CD4-positive, alpha-beta T cell treated with Interleukin-12 subunit alpha and Interleukin-12 subunit beta, for 1 hour (primary cell): ENCODE results near the gene CGB5.
"Not testable (repeated sequence)": the region's sequence is repeated elsewhere in the genome, so short reads cannot be mapped to it uniquely, and the experiment has no call there.

ENCODE experiments used
- DNase-seq: peaks from one replicate; pipeline ENCODE4 v3.0.0-alpha.2; 2020

CGB5 gene

DNA sequence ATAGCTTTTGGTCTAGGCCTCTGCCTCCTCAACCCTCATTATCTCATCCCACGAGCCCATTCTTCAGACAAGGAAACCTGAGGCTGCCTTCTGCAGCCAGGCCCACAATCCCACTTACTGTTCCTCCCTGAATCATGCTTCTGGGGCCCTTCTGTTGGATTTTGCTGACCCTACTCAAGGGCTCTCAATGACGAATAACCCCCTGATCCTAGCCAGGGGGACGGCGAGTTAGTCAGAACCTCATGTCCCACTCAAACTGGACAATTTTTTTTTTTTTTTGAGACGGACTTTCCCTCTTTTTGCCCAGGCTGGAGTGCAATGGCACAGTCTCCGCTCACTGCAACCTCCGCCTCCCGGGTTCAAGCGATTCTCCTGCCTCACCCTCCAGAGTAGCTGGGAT, 21.5 kb upstream of the CGB5 start:
- DNase-seq, result no peak

DNA sequence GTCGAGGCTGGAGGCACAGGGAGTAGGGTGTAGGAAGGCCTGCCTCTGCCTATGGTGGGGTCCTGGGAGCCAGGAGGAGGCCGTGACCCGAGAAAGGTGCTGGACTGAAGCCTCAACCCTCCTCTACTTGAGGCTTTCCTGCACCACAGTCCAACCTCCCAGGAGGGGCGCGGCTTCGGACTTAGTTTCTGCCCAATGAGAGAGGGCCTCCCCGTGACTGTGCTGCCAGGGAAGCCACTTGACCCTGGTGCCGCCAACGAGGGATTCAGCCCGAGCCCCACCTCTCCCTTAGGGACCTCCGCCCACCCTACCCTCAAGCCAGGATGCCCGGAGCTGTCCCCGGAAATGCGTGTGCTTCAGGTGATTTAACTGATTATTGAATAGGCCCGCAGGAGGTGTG, 19.4 kb upstream of the CGB5 start, which contains the start of gene CGB3:
Gene CGB3, minus strand, starts transcription at position 101 of the 400 bp plus-strand sequence. CDS start 362 bp downstream, outside the sequence.
- not testable (repeated sequence) for DNase-seq

DNA sequence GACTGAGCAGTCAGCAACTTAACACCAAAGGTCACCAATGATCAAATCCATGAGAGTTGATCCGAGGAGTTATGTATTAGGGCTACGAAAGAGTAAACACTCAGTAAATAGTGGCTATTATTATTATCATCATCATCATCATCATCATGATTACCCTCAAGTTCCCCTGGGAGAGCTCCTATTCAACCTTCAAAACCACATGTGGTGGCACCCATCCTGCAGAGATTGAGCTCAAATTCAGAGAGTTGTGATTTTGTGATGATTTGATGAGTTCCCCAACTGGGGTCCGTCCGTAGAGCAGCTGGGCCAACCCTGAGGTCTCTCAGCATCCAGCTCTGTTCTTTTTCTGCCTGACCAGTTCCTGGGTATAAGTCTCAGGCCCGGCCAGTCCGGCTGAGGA, 18.6 kb upstream of the CGB5 start:
- DNase-seq, result not testable (repeated sequence)

DNA sequence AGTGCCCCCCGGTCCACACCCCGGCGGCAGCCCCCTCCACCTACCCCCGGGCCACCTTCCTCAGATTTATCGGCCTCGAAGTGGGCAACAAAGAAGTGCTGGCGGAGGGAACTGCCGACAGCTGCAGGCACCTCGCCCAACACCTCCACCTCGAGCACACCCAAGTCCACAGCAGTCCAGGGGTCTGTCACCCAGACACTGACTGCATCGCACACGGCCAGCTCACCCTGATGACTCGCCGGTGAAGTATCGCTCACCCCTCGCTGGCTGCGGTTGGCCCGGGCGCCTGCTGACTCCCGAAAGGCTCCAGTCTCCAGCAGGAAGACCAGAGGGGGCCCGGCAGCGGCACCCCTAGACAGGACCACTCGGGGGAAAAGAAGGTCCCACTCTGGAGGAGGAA, 18.0 kb upstream of the CGB5 start:
- not testable (repeated sequence) for DNase-seq

DNA sequence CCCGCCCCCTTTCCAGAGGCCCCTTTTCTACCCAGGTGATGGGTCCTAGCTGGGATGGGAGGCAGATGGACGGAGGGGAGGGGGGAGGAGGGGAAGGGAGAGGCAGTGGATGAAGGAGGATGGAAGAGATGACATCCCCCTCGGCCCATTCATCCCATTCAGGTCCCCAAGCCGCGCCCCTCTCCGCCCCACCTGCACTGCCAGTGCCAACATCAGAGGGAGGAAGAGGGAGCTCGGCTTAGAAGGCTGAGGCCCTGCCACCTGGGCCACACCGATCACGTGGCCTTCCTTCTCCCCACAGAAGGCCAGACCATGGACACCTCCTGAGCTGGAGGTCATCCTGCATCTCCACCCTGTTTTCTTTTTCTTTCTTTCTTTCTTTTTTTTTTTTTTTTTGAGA, 15.0 kb upstream of the CGB5 start:
- DNase-seq, result not testable (repeated sequence)

GRCh38 chr19:49029749-49030148, 13.9 kb upstream of the CGB5 start:
- DNase-seq, result not testable (repeated sequence)

- not testable (repeated sequence) for DNase-seq
These were observed 13.3 kb upstream of the CGB5 start for GRCh38 chr19:49030323-49030722.

DNA sequence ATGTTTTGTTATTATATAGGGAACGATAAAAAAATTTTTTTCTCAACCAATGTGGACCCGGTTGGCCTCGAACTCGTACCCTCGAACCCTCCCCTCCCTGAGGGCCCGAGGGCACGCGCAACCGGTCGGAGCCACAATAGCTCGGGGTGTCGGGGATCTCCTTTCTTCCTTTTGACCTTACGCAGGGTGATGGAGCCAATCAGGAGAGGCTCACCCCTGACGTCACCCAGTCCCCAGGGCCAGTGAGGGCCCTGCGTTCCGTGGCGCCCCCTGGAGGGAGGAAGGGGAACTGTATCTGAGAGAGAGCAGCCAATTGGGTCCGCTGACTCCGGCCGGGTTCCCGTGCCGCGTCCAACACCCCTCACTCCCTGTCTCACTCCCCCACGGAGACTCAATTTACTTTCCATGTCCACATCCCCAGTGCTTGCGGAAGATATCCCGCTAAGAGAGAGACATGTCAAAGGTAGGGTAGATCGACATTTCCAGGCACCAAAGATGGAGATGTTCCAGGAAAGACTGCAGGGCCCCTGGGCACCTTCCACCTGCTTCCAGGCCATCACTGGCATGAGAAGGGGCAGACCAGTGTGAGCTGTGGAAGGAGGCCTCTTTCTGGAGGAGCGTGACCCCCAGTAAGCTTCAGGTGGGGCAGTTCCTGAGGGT, 11.9 kb upstream of the CGB5 start, which contains the start of gene CGB2:
Gene CGB2, plus strand, starts transcription at position 249 of the 660 bp plus-strand sequence. Its CDS starts 206 bp downstream, at position 455.
- DNase-seq, result peak; percentile 57

DNA sequence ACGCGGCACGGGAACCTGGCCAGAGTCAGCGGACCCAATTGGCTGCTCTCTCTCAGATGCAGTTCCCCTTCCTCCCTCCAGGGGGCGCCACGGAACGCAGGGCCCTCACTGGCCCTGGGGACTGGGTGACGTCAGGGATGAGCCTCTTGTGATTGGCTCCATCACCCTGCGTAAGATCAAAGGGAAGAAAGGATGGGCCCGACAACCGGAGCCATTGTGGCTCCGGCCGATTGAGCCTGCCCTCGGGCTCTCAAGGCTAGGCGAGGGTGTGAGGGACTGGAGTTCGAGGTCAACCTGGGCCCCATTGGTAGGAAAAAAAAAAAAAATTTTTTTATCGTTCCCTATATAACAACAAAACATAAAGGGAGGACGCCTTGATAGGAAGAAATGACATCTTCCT, 6.8 kb upstream of the CGB5 start, which contains the start of gene CGB1:
Gene CGB1, minus strand, starts transcription at position 81 of the 400 bp plus-strand sequence. CDS start 184 bp downstream, outside the sequence.
- DNase-seq, result not testable (repeated sequence)

- not testable (repeated sequence) for DNase-seq
These were observed 5.5 kb upstream of the CGB5 start for GRCh38 chr19:49038111-49038510.

DNA sequence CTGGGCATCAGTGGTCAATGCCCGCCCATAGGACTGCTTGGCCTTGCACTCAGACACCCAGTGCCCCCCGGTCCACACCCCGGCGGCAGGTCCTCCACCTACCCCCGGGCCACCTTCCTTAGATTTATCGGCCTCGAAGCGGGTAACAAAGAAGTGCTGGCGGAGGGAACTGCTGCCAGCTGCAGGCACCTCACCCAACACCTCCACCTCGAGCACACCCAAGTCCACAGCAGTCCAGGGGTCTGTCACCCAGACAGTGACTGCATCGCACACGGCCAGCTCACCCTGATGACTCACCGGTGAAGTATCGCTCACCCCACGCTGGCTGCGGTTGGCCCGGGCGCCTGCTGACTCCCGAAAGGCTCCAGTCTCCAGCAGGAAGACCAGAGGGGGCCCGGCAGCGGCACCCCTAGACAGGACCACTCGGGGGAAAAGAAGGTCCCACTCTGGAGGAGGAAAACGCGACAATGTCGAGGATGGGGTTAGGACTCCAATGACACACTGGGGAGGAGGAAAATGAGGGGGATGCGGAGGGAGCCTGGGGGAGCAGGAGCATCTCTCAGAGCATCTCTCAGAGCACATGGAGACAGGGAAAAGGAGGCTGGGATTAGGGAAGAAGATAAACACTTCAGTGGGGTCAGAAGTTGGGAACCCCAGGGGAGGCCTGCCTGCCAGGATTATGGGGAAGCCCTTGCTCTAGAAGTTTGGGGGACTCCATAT, 4.9 kb upstream of the CGB5 start:
- DNase-seq, result not testable (repeated sequence)

DNA sequence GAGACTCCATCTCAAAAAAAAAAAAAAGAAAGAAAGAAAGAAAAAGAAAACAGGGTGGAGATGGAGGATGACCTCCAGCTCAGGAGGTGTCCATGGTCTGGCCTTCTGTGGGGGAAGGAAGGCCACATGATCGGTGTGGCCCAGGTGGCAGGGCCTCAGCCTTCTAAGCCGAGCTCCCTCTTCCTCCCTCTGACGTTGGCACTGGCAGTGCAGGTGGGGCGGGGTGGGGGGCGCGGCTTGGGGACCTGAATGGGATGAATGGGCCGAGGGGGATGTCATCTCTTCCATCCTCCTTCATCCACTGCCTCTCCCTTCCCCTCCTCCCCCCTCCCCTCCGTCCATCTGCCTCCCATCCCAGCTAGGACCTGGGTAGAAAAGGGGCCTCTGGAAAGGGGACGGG, 3.9 kb upstream of the CGB5 start:
- not testable (repeated sequence) for DNase-seq

DNA sequence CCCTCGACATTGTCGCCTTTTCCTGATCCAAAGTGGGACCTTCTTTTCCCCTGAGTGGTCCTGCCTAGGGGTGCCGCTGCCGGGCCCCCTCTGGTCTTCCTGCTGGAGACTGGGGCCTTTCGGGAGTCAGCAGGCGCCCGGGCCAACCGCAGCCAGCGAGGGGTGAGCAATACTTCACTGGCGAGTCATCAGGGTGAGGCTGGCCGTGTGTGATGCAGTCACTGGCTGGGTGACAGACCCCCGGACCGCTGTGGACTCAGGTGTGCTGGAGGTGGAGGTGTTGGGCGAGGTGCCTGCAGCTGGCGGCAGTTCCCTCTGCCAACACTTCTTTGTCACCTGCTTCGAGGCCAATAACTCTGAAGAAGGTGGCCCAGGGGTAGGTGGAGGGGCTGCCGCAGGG, 1.5 kb upstream of the CGB5 start:
- DNase-seq, result no peak

- not testable (repeated sequence) for DNase-seq
These were observed 982 bp upstream of the CGB5 start for GRCh38 chr19:49042666-49043065.

GRCh38 chr19:49049011-49049410, 5.4 kb downstream of the CGB5 start, which contains the start of gene CGB8:
Gene CGB8 (minus strand): TSS chr19:49049111. CDS start chr19:49048739, 372 bp downstream.
- DNase-seq, result not testable (repeated sequence)

DNA sequence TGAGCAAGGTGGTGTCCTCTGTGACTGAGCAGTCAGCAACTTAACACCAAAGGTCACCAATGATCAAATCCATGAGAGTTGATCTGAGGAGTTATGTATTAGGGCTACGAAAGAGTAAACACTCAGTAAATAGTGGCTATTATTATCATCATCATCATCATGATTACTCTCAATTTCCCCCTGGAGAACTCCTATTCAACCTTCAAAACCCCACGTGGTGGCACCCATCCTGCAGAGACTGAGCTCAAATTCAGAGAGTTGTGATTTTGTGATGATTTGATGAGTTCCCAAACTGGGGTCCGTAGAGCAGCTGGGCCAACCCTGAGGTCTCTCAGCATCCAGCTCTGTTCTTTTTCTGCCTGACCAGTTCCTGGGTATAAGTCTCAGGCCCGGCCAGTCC, 6.2 kb downstream of the CGB5 start:
- DNase-seq, result not testable (repeated sequence)

DNA sequence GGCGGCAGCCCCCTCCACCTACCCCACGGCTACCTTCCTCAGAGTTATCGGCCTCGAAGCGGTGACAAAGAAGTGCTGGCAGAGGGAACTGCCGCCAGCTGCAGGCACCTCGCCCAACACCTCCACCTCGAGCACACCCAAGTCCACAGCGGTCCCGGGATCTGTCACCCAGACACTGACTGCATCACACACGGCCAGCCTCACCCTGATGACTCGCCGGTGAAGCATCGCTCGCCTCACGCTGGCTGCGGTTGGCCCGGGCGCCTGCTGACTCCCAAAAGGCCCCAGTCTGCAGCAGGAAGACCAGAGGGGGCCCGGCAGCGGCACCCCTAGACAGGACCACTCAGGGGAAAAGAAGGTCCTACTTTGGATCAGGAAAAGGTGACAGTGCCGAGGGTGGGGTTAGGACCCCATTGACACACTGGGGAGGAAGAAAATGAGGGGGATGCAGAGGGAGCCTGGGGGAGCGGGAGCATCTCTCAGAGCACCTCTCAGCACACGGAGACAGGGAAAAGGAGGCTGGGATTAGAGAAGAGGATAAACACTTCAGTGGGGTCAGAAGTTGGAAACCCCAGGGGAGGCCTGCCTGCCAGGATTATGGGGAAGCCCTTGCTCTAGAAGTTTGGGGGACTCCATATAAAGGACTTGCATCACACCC, 6.9 kb downstream of the CGB5 start:
- not testable (repeated sequence) for DNase-seq

DNA sequence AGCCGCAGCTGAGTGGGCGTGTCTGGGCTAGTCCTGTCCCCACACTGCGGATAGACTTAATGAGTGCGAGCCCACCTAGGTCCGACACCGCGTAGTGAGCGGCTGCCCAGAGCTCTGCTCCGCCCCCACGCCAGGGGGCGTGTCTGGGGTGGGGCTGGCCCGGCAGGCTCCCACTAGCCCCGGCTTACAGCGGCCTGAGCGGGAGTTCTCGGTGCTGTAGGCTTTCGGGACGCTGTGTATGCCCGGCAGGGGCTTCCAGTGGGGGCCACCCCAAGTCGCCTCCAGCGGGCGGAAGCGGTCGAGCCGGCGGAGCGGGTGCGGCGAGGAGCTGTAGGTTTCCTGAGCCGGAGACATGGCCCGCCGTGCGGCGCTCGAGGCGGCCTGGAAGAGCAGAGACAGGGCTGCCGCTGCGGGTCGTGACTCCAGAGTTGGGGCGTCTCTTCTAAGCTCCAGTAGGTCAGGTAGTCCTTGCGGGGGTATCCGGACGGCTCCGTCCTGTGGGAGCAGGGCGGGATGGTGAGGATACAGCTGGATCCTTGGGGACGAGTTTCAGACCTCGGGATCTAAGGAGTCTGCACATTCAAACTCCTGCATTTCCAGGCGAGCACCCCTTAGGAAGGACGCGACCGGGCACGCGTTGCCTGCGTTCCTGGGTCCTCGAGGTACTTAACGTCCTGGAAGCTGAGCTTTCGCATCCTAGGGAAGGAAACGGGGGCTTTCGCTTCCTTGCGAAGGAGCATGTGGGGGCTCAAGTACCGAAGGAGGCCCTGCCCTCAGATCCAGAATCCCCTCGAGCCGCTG, 12.7 kb downstream of the CGB5 start:
- peak; percentile 51 for DNase-seq

GRCh38 chr19:49056902-49057596, 13.4 kb downstream of the CGB5 start:
- not testable (repeated sequence) for DNase-seq

GRCh38 chr19:49057636-49058234, 14.1 kb downstream of the CGB5 start, which contains the start of gene CGB7:
Gene CGB7 (minus strand): TSS chr19:49057749. CDS start chr19:49055375, 2,374 bp downstream.
- DNase-seq, result peak; percentile 35

DNA sequence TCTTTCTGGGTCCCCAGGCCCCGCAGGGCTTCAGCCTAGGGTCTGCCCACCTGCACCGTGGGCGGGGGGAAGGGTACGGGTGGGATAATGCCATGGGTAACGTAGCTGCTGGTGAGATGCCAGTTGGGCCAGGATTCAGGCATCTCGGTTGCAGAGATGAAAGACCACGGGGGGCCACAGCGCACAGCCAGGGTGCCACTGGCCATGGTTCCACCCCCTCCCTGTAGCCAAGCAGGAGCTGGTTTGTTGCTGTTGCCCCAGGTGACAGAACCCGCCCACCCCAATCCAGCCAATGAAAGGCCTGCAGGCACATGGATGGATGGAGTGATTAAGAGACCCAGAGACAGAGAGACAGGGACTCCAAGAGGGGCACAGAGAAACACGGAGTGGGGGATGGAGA, 14.9 kb downstream of the CGB5 start:
- no peak for DNase-seq
